NCI-H446 treated with DMSO at 0.1 percent for 48 hours (cell line): Measurements from ENCODE around the gene SLC22A31.

Source experiments
- DNase-seq: peaks from one replicate; lab custom pipeline; 2025; lab: John Stamatoyannopoulos, UW

The SLC22A31 gene

DNA sequence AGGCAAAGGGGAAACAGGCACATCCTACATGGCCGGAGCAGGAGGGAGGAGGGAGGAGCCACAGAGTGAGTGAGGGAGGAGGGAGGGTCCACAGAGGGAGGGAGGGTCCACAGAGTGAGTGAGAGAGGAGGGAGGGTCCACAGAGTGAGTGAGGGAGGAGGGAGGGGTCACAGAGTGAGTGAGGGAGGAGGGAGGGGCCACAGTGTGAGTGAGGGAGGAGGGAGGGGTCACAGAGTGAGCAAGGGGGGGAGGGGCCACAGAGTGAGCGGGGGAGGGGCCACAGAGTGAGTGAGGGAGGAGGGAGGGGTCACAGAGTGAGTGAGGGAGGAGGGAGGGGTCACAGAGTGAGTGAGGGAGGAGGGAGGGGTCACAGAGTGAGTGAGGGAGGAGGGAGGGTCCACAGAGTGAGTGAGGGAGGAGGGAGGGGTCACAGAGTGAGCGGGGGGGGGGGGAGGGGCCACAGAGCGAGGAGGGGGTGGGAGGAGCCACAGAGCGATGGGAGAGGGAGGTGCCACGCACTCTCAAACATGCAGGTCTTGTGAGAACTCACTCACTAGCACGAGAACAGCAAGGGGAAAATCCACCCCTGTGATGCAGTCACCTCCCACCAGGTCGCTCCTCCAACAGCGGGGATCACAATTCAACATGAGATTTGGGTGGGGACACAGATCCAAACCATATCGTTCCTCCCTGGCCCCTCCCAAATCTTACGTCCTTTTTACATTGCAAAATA, 53.1 kb downstream of the SLC22A31 start:
- DNase-seq = no peak

- no peak for DNase-seq
Observed at GRCh38 chr16:89146211-89147005, 53.9 kb downstream of the SLC22A31 start.
